ENCODE data around the gene ZRANB1.

GRCh38 chr10:125020871-125021270, 78.9 kb downstream of the ZRANB1 start:
- no peak for TF ChIP-seq CTCF (IDR thresholded peaks at IDR 0.05)
- no peak for TF ChIP-seq POLR2A (IDR thresholded peaks at IDR 0.05)

Measured in uterus (tissue), 2 donors.